Measurements from ENCODE around the gene HRH3.

Gene HRH3

DNA sequence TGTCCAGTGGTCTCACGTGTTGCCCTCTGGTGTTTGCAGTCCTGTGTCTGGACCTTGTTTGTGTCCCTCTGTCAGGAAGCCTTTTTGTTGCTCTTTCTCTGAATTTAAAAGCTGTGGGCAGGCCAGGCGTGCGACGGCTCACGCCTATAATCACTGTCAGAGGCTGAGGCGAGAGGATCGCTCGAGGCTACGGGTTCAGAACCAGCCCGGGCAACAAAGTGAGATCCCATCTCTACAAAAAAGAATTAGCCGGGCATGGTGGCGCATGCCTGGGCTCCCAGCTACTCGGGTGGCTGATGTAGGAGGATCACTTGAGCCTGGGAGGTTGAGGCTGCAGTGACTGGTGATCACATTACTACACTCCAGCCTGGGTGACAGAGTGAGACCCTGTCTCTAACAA is 46.8 kb upstream of the HRH3 start:
- no peak for TF ChIP-seq ZNF114 (tag by site-specific recombination; IDR thresholded peaks at IDR 0.05)
- TF ChIP-seq, protein P1, sequence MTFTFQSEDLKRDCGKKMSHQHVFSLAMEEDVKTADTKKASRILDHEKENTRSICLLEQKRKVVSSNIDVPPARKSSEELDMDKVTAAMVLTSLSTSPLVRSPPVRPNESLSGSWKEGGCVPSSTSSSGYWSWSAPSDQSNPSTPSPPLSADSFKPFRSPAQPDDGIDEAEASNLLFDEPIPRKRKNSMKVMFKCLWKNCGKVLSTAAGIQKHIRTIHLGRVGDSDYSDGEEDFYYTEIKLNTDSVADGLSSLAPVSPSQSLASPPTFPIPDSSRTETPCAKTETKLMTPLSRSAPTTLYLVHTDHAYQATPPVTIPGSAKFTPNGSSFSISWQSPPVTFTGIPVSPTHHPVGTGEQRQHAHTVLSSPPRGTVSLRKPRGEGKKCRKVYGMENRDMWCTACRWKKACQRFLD (tag by site-specific recombination; IDR thresholded peaks at IDR 0.05): no peak
- no peak for TF ChIP-seq SCRT1 (tag by site-specific recombination; IDR thresholded peaks at IDR 0.05; ENCODE audit: borderline replicate concordance)
- TF ChIP-seq ZFP3 (tag by site-specific recombination; IDR thresholded peaks at IDR 0.05; ENCODE audit: low read depth): no peak
- no peak for TF ChIP-seq BCL11B (tag by site-specific recombination; IDR thresholded peaks at IDR 0.05; ENCODE audit: low read depth)
- TF ChIP-seq, protein P2, sequence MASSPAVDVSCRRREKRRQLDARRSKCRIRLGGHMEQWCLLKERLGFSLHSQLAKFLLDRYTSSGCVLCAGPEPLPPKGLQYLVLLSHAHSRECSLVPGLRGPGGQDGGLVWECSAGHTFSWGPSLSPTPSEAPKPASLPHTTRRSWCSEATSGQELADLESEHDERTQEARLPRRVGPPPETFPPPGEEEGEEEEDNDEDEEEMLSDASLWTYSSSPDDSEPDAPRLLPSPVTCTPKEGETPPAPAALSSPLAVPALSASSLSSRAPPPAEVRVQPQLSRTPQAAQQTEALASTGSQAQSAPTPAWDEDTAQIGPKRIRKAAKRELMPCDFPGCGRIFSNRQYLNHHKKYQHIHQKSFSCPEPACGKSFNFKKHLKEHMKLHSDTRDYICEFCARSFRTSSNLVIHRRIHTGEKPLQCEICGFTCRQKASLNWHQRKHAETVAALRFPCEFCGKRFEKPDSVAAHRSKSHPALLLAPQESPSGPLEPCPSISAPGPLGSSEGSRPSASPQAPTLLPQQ (tag by site-specific recombination; IDR thresholded peaks at IDR 0.05): no peak
- TF ChIP-seq ZNF426 (tag by site-specific recombination; IDR thresholded peaks at IDR 0.05): no peak
- TF ChIP-seq, protein P3, sequence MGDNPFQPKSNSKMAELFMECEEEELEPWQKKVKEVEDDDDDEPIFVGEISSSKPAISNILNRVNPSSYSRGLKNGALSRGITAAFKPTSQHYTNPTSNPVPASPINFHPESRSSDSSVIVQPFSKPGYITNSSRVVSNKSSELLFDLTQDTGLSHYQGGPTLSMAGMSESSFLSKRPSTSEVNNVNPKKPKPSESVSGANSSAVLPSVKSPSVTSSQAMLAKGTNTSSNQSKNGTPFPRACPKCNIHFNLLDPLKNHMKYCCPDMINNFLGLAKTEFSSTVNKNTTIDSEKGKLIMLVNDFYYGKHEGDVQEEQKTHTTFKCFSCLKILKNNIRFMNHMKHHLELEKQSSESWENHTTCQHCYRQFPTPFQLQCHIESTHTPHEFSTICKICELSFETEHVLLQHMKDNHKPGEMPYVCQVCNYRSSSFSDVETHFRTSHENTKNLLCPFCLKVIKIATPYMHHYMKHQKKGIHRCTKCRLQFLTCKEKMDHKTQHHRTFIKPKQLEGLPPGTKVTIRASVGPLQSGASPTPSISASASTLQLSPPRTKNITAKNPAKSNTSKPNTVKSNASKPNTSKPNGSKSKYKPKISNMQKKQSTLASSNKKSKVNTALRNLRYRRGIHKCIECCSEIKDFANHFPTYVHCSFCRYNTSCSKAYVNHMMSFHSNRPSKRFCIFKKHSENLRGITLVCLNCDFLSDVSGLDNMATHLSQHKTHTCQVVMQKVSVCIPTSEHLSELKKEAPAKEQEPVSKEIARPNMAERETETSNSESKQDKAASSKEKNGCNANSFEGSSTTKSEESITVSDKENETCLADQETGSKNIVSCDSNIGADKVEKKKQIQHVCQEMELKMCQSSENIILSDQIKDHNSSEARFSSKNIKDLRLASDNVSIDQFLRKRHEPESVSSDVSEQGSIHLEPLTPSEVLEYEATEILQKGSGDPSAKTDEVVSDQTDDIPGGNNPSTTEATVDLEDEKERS (tag by site-specific recombination; IDR thresholded peaks at IDR 0.05): no peak
- no peak for TF ChIP-seq KLF8 (tag by site-specific recombination; IDR thresholded peaks at IDR 0.05)
- no peak for TF ChIP-seq SP2 (tag by site-specific recombination; IDR thresholded peaks at IDR 0.05)
- TF ChIP-seq, protein P4, sequence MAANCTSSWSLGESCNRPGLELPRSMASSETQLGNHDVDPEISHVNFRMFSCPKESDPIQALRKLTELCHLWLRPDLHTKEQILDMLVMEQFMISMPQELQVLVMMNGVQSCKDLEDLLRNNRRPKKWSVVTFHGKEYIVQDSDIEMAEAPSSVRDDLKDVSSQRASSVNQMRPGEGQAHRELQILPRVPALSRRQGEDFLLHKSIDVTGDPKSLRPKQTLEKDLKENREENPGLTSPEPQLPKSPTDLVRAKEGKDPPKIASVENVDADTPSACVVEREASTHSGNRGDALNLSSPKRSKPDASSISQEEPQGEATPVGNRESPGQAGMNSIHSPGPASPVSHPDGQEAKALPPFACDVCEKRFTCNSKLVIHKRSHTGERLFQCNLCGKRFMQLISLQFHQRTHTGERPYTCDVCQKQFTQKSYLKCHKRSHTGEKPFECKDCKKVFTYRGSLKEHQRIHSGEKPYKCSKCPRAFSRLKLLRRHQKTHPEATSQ (tag by site-specific recombination; IDR thresholded peaks at IDR 0.05): no peak
- no peak for TF ChIP-seq ZNF621 (tag by site-specific recombination; IDR thresholded peaks at IDR 0.05)
- TF ChIP-seq, protein P5, sequence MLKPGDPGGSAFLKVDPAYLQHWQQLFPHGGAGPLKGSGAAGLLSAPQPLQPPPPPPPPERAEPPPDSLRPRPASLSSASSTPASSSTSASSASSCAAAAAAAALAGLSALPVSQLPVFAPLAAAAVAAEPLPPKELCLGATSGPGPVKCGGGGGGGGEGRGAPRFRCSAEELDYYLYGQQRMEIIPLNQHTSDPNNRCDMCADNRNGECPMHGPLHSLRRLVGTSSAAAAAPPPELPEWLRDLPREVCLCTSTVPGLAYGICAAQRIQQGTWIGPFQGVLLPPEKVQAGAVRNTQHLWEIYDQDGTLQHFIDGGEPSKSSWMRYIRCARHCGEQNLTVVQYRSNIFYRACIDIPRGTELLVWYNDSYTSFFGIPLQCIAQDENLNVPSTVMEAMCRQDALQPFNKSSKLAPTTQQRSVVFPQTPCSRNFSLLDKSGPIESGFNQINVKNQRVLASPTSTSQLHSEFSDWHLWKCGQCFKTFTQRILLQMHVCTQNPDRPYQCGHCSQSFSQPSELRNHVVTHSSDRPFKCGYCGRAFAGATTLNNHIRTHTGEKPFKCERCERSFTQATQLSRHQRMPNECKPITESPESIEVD (tag by site-specific recombination; IDR thresholded peaks at IDR 0.05): no peak
- no peak for TF ChIP-seq ZNF521 (tag by site-specific recombination; IDR thresholded peaks at IDR 0.05)
- TF ChIP-seq ZNF133 (tag by site-specific recombination; IDR thresholded peaks at IDR 0.05): no peak
- no peak for TF ChIP-seq ZNF2 (tag by site-specific recombination; IDR thresholded peaks at IDR 0.05)
- no peak for TF ChIP-seq ZNF76 (tag by site-specific recombination; IDR thresholded peaks at IDR 0.05; ENCODE audit: borderline replicate concordance, low read depth)
- TF ChIP-seq, protein P6, sequence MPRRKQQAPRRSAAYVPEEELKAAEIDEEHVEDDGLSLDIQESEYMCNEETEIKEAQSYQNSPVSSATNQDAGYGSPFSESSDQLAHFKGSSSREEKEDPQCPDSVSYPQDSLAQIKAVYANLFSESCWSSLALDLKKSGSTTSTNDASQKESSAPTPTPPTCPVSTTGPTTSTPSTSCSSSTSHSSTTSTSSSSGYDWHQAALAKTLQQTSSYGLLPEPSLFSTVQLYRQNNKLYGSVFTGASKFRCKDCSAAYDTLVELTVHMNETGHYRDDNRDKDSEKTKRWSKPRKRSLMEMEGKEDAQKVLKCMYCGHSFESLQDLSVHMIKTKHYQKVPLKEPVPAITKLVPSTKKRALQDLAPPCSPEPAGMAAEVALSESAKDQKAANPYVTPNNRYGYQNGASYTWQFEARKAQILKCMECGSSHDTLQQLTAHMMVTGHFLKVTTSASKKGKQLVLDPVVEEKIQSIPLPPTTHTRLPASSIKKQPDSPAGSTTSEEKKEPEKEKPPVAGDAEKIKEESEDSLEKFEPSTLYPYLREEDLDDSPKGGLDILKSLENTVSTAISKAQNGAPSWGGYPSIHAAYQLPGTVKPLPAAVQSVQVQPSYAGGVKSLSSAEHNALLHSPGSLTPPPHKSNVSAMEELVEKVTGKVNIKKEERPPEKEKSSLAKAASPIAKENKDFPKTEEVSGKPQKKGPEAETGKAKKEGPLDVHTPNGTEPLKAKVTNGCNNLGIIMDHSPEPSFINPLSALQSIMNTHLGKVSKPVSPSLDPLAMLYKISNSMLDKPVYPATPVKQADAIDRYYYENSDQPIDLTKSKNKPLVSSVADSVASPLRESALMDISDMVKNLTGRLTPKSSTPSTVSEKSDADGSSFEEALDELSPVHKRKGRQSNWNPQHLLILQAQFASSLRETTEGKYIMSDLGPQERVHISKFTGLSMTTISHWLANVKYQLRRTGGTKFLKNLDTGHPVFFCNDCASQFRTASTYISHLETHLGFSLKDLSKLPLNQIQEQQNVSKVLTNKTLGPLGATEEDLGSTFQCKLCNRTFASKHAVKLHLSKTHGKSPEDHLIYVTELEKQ (tag by site-specific recombination; IDR thresholded peaks at IDR 0.05; ENCODE audit: borderline replicate concordance): no peak
- TF ChIP-seq ZNF391 (tag by site-specific recombination; IDR thresholded peaks at IDR 0.05; ENCODE audit: borderline replicate concordance, low read depth): no peak
- TF ChIP-seq ZNF239 (tag by site-specific recombination; IDR thresholded peaks at IDR 0.05): no peak
- no peaks in the 10 kb centered on the region for H3K4me1 ChIP-seq (ENCODE audit: control insufficient read depth, insufficient read depth, low read length)
- peaks cover 1 to 68% of the 10 kb centered on the region in 2 experiments; a peak in 2 of 3 replicates for H3K36me3 ChIP-seq (ENCODE audit: control insufficient read depth in 2 of 2, insufficient read depth in 1 of 2, low read length in 2 of 2)
- H3K4me3 ChIP-seq (ENCODE audit: low read depth, low read length): no peak overlapping the region
- ChIA-PET CTCF (no interaction called here), POLR2A (no interaction called here)
- H3K9me3 ChIP-seq (ENCODE audit: control insufficient read depth, insufficient read depth, low read depth, low read length): no peaks in the 10 kb centered on the region
- H3K27ac ChIP-seq (ENCODE audit: extremely low read depth, low read depth, low read length): no peak overlapping the region

All from HEK293 (cell line).